ENCODE data around the gene MAPK7.

MAPK7 gene

DNA sequence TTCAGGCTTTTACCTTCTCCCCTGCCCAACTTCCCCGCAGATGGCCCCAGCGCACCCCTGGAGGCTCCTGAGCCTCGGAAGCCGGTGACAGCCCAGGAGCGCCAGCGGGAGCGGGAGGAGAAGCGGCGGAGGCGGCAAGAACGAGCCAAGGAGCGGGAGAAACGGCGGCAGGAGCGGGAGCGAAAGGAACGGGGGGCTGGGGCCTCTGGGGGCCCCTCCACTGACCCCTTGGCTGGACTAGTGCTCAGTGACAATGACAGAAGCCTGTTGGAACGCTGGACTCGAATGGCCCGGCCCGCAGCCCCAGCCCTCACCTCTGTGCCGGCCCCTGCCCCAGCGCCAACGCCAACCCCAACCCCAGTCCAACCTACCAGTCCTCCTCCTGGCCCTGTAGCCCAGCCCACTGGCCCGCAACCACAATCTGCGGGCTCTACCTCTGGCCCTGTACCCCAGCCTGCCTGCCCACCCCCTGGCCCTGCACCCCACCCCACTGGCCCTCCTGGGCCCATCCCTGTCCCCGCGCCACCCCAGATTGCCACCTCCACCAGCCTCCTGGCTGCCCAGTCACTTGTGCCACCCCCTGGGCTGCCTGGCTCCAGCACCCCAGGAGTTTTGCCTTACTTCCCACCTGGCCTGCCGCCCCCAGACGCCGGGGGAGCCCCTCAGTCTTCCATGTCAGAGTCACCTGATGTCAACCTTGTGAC, 3.6 kb downstream of the MAPK7 start:
- no peak for DNase-seq

DNA sequence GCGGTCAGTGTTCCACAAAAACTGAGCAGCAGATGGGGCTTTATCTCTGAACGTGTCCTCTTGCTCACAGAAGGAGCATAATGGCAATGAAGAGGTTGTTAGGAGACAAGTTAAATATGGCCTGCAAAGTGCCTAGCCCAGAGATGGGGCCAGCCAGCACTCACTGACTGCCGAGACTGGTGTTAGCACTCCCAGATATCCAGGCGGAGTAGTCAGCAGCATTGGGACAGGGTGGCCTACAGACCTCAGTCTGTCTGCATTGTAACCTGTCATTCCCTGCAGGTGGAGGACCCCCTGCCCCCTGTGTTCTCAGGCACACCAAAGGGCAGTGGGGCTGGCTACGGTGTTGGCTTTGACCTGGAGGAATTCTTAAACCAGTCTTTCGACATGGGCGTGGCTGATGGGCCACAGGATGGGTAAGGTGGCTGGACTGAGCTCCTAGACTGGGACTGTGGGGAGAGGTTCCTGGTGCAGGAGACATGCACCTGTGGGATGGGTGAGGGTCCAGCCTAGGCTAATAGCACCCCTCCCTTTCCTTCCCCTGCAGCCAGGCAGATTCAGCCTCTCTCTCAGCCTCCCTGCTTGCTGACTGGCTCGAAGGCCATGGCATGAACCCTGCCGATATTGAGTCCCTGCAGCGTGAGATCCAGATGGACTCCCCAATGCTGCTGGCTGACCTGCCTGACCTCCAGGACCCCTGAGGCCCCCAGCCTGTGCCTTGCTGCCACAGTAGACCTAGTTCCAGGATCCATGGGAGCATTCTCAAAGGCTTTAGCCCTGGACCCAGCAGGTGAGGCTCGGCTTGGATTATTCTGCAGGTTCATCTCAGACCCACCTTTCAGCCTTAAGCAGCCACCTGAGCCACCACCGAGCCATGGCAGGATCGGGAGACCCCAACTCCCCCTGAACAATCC, 4.5 kb downstream of the MAPK7 start:
- no peak for DNase-seq

DNA sequence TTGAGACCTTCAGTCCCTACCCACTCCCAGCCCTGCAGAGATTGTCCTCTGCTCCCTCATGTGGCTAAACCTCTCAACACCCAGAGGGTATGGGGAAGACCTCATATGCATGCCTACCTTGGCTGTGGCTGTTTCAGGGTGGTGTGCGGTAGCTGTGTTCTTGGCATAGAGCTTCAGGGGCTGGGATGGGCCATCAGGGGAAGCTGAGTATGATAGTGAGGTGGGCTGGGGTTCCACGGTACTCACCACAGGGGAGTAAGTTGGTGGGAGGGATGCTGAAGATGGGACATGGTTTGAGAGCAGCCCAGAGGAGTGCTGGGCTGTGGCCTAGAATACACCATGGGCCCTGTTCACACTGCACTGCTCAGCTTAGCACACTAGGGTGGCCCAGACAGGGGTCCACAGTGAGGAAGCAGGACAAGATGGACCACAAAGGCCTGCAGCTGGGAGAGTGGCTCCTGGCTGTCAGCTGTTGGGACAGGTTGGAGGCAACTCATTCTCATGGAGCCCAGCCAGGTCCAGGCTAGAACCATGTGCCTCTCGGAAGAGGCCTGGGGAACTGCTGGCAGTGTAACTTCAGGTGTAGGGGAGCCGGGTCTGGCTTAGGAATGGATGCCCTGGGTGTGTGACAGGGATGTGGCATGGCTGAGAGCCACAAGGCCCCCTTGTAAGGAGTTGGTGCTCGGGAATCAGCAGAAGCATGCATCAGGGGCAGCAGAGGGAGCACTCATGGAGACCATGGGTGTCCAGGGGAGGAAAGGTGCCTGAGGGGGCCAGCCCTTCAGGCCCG, 5.6 kb downstream of the MAPK7 start:
- DNase-seq: no peak

DNA sequence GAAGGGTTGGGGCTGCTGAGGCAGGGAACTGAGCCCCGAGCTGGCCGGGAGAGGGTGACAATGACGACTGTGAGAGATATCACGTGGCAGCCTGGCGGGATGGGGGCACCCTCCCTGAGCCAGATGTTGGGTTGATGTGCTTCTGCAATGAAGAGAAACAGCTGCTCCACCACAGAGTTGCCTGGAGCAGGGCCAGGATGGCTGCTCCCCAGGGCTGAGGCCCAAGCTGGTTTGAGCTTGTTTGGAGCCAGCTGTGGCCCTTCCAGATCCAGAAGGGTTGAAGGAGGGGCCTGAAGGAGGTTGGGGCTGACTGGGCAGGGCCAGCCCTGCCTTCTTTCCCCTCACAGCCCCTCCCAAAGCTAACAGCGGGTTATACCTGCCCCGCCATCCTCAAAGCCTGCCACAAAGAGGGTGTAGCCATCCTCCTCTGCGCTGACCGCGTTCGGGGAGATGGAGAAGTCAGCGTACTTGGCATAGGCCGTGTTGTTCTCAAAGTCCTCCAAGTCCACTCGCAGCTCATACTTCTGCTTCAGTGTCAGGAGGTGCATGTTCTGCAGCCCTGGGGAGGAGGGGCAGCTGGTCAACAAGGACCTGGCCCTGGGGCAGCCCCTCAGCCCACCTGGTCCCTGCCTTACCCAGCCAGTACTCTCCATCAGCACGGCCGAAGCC, 6.6 kb downstream of the MAPK7 start:
- no peak for DNase-seq

DNA sequence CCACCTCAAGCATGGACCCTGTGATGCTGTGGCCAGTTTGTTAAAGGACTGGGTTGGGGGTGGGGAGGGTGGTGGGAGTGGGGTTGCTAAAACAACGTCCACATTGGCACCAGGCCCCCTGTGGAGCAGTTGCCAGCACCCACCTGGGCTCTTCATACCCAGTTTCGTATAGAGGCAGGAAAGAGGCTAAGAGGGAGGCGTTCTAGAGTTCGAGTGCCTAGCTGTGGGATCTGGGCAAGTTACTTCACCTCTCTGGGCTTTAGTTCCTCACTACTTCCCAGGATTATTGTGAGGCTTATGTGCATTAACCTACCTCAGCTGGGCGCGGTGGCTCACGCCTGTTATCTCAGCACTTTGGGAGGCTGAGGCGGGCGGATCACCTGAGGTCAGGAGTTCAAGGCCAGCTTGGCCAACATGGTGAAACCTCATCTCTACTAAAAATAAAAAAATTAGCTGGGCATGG, 7.3 kb downstream of the MAPK7 start:
- no peak for DNase-seq

DNA sequence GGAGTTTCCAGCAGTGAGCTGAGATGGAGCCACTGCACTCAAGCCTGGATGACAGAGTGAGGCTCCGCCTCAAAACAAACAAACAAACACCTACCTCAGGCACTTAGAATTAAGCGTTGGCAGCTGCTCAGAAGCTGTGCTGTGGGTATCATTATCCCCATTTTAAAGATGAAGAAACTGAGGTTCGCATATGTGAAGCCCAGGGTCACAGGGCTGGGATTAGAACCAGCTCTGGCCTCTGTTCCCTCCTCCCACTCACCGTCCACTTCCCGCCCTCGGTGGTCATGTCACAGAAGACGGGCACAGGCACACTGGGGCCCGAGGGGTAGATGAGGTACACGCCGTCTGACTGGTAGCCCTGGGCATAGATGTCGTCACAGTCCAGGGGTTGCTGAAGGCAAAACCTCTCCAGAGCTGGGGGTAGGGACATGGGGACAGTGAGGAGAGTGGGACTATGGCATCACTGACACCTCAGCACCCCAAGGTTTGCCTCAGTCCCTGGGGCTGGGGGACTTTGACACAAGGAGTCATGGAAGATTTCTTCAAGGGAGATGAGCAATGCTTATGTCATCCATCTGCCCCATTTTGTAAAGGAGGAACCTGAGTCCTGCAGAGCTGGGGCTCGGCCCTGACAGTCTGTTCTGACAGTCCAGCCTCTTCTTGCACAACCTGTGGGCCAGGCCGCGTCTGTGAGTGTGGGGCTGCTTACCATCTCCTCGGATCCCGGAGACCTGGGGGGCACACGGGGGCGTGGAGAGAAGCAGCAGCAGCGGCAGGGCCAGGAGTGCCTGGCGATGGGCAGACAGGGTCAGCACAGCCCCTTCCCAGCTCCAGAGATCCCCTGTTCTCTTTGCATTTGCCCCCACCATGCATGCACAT, 8.0 kb downstream of the MAPK7 start:
- no peak for DNase-seq

DNA sequence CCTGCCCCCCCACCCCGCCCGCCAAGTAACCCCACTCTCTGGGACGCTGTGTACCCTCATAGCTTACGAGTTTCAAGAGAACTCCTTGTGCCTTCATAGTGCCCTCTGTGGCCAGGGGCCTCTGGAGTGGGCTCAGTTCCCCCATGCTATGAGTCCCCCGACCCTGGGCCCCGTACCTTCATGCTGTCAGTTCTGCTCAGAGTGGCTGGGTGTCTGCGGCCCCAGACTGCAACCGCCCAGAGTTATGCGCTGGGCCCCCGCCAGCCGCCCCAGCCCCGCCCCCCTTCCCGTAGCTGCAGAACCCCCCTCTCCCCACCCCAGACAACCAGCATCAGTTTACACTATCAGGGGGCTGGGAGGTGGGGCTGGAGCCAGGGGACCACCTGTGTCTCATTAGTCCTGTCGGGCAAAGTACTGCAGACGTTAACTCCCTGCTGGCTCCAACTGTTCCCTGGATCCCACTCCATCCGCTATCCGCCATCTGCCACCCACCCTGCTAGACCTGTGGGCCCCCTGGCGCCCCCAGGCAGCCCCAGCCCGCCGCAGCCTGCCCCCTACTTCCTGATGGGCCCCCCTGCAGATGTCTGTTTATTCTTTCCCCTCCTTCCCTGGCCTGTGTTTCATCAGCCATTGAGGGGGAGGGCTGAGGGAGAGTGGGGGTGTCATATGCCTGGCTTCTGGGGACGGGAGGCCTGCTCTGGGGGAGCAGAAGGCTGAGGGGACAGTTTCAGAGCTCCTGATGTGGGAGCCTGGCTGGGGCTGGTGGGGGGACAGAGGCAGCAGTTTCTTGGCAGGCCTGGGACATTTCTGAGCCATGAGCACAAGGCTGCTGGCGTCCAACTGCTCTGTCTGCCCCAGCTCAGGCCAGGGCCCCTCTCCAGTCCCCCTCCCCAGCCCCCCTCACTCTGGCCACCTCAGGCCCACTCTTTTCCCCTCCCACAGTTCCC, 8.9 kb downstream of the MAPK7 start, which contains the start of gene MFAP4:
TSS of gene MFAP4 (minus strand) at position 217 of the 947 bp plus-strand sequence. CDS start at position 182, 35 bp downstream.
- no peak for DNase-seq

DNA sequence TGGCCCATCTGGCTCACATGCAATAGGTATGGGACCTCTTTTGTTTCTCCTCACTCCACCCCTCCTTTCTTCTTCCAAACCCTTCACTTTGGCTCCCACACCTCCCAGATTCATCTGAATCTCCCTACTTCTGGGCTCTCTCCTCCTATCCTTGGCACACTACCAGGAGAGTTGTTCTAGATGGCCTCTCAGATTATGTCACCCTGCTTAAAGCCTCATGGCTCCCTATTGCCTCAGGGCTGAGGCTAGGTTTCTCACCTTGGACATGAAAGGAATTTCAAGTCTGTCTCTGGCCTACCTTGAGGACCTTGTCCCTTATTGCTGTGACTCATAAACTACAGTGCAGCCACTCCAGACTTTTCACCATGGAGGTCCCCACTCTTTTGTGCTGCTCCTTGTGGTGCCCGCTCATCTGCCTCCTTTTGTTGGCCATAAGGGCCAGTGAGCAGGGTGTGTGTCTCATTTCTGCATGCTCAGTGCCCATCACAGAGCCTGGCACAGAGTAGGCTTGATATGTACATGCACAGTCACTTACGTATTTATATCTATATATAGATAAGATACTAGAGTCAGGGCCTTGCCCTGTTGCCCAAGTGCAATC, 9.7 kb downstream of the MAPK7 start:
- no peak for DNase-seq

DNA sequence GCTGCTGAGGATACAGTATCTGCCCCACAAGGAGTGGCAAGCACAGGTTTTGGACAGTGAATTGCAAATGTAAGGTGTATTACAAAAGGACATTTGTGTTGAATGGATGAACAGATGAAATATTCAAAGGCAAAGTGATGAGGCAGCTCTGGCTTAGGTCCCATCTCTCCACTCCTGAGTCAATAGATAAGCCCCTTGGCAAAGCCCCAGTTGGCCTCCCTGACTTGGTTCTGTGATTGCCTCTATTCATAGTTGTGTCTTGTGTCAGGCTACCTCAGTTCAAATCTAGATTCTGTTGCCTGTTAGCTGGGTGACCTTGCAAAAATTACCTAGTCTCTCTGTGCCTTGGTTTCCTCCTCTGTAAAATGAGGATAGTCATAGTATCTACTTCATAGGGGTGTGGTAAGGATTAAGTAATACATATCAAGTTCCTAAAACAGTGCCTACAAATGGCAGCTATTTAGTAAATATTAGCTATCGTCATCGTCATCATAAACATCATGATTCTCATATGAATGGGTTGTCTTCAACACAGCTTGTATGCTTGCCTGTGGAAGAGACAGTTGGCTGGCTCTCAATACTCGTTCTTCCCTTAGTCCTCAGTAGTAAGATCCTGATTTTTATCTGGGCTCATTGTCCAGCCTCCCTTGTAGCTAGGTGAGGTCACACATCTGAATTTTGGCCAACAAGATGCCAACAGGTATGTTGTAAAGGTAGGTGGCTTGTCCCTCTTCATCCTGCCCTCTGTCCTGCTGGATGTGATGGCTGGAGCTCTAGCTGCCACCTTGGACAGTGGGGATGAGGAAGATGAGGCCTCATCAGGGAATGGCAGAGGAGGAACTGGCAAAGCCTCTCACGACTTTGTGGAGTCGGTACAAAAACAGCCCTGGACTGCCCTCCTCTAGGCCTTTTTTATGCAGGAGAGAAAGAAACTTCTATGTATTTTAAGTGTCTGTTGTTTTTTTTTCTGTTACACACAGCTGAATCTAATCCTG, 10.8 kb downstream of the MAPK7 start:
- no peak for DNase-seq

DNA sequence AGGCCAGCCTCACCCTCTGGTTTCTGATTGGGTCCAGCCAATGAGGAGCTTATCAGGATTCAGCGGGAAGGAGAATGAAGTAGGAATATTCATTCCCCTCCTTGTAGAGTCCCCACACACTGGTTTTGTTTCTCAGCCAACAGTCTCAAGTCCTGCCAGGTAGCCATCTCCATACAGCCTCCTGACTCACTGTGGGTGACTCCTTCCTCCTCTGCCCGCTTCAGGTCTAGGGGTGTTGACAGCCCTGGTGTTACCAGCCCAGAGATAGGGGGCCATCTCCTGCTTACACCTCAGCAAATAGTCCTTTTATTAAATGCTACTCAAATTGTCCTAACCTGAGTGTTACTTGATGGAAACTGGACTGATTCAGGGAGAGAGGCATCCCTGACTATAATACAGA, 12.7 kb downstream of the MAPK7 start:
- DNase-seq: no peak

DNA sequence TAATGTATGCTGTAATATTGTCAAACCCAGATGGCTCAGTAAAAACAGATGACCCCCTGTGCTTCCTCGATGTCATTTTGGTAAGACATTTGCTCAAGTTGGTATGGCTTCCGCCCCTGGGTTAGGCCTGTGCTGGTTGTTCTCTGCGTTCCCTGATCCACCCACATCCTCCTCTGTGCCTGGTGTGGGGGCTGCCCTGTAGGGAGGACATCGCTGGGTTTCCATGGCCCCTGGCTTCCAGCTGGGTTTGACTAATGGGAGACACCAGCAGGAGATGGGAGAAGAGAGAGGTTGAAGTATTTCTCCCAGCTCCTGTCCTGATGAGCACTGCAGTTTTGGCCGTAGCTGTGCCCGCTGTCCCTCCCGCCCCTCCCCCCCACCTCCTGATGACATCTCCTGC, 13.1 kb downstream of the MAPK7 start:
- DNase-seq: no peak

DNA sequence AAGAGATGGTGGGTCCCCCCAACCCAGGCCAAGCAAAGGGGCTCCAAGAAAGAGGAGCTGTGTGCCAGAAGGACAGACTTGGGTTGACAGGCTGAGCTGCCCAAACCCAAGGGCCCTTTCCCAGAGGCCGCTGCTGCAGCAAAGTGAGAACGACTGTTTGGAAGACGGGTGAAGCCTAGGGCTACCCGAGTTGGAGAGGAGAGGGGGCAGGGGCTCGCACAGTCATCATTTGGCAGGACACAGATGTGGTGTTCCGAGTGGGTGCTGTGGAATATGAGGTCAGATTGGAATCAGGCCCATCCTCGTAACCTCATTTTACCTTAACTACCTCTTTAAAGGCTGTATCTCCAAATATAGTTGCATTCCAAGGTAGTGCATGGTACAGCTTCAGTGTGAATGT, 14.0 kb downstream of the MAPK7 start:
- DNase-seq: no peak

DNA sequence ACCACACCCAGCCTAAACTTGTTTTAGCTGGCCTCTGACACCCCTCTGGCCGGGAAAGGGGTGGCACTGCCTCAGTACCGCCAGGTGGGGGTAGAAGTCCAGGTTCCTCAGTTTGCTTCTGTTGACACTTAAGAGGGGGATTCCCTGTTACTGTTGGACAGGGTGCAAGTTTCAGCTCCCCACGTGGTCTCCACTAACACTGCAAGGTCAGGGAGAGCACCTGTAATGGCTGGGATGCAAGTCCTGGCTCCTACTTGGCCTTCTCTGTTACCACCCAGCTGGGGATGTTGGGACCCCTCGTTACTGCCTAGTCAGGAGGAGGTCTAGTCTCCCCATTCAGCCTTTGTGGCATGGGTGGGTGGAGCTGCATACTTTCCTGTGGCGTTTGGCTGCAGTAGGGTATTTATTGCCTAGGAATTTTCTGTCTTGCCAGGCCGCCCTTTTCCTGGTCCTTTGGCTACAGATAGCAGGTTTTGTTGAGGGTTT, 19.3 kb downstream of the MAPK7 start:
- no peak for DNase-seq

DNA sequence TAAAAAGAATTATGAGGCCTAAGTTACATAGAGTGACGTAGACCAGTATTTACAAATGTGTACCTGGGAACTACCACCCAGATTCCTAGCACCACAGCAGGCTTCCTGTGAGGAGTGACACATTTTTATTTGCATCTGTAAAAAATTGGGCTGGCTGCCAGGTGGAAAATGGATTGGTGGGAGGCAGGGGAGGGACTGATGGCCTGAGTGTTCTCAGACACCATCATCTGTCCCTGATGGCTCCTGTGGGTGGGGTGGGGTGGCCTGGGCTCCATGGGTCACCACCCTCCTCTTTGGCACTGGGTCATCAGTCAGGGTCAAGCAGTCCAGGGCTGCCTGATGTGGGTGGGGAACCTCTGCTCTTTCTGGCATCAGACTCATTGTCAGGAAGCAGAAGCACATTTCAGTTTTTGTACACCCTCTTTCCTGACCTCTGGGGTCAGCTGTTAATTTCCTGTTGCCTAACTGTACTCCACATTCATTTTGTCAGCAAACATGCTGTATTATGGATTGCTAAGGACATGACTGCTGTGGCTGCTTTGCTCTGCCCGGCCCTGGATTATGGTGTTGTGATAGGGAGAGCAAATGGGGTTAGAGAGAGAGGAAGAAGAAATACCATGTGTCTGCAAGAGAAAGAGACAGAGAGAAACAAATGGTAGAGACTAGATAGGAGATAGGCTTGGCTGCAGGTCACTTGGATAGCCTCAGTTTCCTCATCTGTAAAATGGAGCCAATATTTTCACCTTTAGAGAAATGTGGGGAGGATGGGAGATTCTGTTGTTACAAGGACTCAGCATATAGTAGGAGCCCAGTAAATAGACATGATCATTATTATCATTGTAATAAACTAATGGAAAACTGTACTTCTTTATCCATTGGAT, 20.2 kb downstream of the MAPK7 start:
- peak in 1 of 2 experiments; percentile 21 for DNase-seq

DNA sequence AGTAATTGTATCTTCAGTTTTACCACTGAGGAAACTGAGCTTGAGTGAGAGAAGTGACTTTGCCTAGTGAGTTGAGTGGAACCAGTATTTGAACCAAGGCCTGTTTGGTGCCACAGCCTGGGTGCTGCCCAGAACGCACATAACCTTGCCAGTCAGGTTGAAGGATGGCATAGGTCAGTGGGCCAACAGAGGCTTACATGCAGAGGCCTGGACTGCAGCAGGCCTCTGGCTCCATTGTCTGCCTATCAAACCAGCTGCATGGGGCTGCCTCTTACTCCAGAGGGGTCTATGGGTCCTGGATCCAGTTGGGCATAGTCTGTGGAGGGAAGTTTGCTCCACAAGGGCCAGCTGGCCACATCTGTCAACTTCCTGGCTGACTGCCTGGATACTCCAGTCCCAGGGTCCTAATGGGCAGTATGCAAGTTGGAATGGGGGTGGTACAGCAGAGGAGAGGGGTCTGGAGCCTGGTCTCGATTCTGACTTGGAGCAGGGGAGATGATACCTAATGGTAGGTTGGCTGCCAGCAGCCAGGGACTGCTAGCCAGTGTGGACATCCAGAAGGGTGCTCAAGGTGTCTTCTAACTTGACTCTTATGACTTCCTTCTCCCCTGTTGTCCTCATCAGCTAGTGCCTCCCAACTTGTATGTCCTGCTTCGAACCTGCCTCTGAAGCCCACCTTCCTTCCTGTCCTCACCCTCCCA, 21.6 kb downstream of the MAPK7 start:
- no peak for DNase-seq

DNA sequence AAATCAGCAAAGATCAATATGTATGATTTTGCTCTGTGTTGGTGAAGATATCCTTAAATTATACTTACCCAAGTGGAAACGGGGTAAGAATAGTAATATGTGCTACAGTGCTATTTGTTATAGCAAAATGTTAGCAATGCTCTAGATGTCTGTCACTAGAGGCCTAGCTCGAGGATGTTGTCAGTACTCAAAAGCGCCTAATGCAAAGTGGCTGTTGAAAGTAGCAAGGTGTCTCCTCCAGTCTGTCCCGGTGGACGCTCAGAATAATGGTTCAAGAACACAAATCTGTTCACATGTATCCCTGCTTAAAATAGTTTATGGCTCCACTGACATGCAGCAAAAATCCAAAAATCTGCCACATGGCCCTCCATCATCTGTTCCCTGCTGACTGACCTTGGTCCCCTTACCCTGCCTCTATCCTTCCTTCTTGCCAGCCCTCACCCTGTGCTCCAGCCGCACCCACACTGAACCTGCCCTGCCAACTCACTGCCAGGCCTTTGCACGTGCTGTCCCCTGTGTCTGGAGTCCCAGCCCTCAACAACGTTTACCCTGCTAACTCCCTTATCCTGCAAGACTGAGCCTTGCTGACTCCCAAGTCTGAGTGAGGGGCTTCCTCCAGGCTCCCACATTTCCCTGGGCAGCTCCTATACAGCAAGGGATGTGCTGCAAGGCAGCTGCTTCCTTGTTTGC, 23.2 kb downstream of the MAPK7 start:
- DNase-seq: no peak

Measured in NCI-H526 (cell line).